ENCODE results near the gene NANOGP8. TPM values are rescaled to one million over a fixed set of nuclear protein-coding genes. Genes with fewer than 3 reads are reported as not detected.

NANOGP8 gene
- total RNA-seq, 1 experiment from 2014 or later, result 88.4 TPM

GRCh38 chr15:35098737-35099136 is 13.6 kb upstream of the NANOGP8 start:
- no peaks in the 10 kb centered on the region for H3K23me2 ChIP-seq (ENCODE audit: insufficient read length, low read depth, low read length, poor library complexity, severe bottlenecking)
- H3K79me1 ChIP-seq (ENCODE audit: insufficient read depth, low read depth, low read length, poor library complexity, severe bottlenecking), result no peaks in the 10 kb centered on the region
- no peak overlapping the region for H3K56ac ChIP-seq (ENCODE audit: insufficient read length, low read depth, low read length)
- no peaks in the 10 kb centered on the region for H3K9me3 ChIP-seq (ENCODE audit: control insufficient read depth, low read depth, low read length)
- no peak overlapping the region for H4K5ac ChIP-seq (ENCODE audit: insufficient read length, low read depth, low read length)
- H4K8ac ChIP-seq (replicated peaks; ENCODE audit: insufficient read length, low read depth, low read length), result no peak overlapping the region
- H2BK12ac ChIP-seq (ENCODE audit: insufficient read length, low read depth, low read length), result no peak overlapping the region
- H3T11ph ChIP-seq (ENCODE audit: low read length), result no peak overlapping the region
- no peak overlapping the region for H2BK120ac ChIP-seq (ENCODE audit: low read depth, low read length, poor library complexity, severe bottlenecking)
- no peak overlapping the region for H3K23ac ChIP-seq (ENCODE audit: insufficient read length, low read depth, low read length)
- Mint-ChIP-seq H3K27me3 (ENCODE audit: low read depth) (no peaks in the 10 kb centered on the region), H3K9me3 (no peaks in the 10 kb centered on the region), H3K4me3 (no peak overlapping the region), H3K4me1 (peaks cover 0 to 2% of the 10 kb centered on the region in 2 experiments; a peak in 1 of 4 replicates), H3K27ac (no peak overlapping the region), H3K36me3 (ENCODE audit: insufficient read depth in 1 of 3, low read depth in 3 of 3) (no peaks in the 10 kb centered on the region)
- no peaks in the 10 kb centered on the region for H3K4me1 ChIP-seq (ENCODE audit: insufficient read depth, low read length)
- DNase-seq, result no peak
- no peak overlapping the region for H3K27ac ChIP-seq (ENCODE audit: insufficient read length, low read depth, low read length)
- H3K9ac ChIP-seq (ENCODE audit: extremely low read depth, insufficient read length, low read length), result no peak overlapping the region
- no peak overlapping the region for H3K14ac ChIP-seq (ENCODE audit: insufficient read depth, low read length)
- H4K20me1 ChIP-seq (ENCODE audit: control insufficient read depth, insufficient read depth, insufficient read length), result no peaks in the 10 kb centered on the region
- H3K18ac ChIP-seq (ENCODE audit: insufficient read length, low read depth, low read length), result no peak overlapping the region
- no peak overlapping the region for H2BK20ac ChIP-seq (ENCODE audit: low read depth, low read length, poor library complexity, severe bottlenecking)
- no peak overlapping the region for H2BK15ac ChIP-seq (ENCODE audit: low read depth, low read length)
- no peak overlapping the region for H4K91ac ChIP-seq (ENCODE audit: insufficient read length, low read depth, low read length)
- H2BK5ac ChIP-seq (ENCODE audit: insufficient read length, low read length), result no peak overlapping the region
- H3K27me3 ChIP-seq (ENCODE audit: insufficient read depth, low read length), result no peaks in the 10 kb centered on the region
- H2AK5ac ChIP-seq (ENCODE audit: insufficient read length, low read length), result no peak overlapping the region
- H3K79me2 ChIP-seq (ENCODE audit: insufficient read depth, low read length), result no peaks in the 10 kb centered on the region
- no peak overlapping the region for H2AFZ ChIP-seq (ENCODE audit: low read length)
- TF ChIP-seq CTCF (conservative IDR thresholded peaks at IDR 0.05), result no peak
- H3K4me2 ChIP-seq (ENCODE audit: insufficient read depth, insufficient read length, low read length), result no peak overlapping the region
- H3K4ac ChIP-seq (ENCODE audit: low read depth, low read length), result no peak overlapping the region
